Esophagus muscularis mucosa (tissue), 4 donors: ENCODE data around the gene PCBP3. TPM values are rescaled to one million over a fixed set of nuclear protein-coding genes. Genes with fewer than 3 reads are reported as not detected.

Experiments used
- DNase-seq: peaks from one replicate; pipeline ENCODE4 v3.0.0-alpha.2; 2017; ENCODE audit errors: extremely low spot score
- H3K27ac ChIP-seq, 4 donors: fragments of 200-600 bp; sonication (generic); replicated peaks in 1 of 4; 1 replicate in 3 of 4; 2 replicates in 1 of 4; pipeline ENCODE4 v1.5.1; 2016 to 2019; ENCODE audit warnings: mild to moderate bottlenecking in 1 of 4
- H3K27me3 ChIP-seq, 4 donors: fragments of 200-600 bp; sonication (generic); one replicate each; pipeline versions ENCODE4 v1.5.1 to v1.6.0; 2016 to 2019
- H3K36me3 ChIP-seq, 4 donors: fragments of 200-600 bp; sonication (generic); one replicate each; pipeline ENCODE4 v1.5.1; 2016 to 2019
- H3K4me1 ChIP-seq, 4 donors: fragments of 200-600 bp; sonication (generic); one replicate each; pipeline ENCODE4 v1.5.1; 2016 to 2019
- H3K4me3 ChIP-seq, 4 donors: fragments of 200-600 bp; sonication (generic); 1 replicate in 2 of 4; 2 replicates in 2 of 4; pipeline ENCODE4 v1.5.1; 2016 to 2019; ENCODE audit warnings: mild to moderate bottlenecking in 4 of 4, moderate library complexity in 1 of 4
- H3K9me3 ChIP-seq, 4 donors: fragments of 200-600 bp; sonication (generic); 1 replicate in 3 of 4; 2 replicates in 1 of 4; pipeline ENCODE4 v1.5.1; 2016 to 2019
- EP300 ChIP-seq: sonication (generic); formaldehyde crosslinking; IDR thresholded peaks from one replicate; pipeline ENCODE4 v1.6.1; 2017; ENCODE audit warnings: antibody characterized with exemption
- POLR2A ChIP-seq: fragments of 450-650 bp; IDR thresholded peaks from one replicate; pipeline ENCODE4 v1.6.1; 2017; ENCODE audit warnings: antibody characterized with exemption, moderate library complexity, mild to moderate bottlenecking, low read depth
- POLR2AphosphoS5 ChIP-seq, 2 donors: sonication (generic); formaldehyde crosslinking; IDR thresholded peaks; one replicate each; pipeline ENCODE4 v1.6.1; 2017; ENCODE audit warnings: antibody characterized with exemption in 2 of 2
- WGBS: methylation state at CpG from one replicate; pipeline ENCODE4 v1.1.5; 2018; 5-methylcytosine and 5-hydroxymethylcytosine counted together
- intact Hi-C: fragments of 100-400 bp; cut with DNase I; formaldehyde crosslinking; loops from one replicate; pipeline ENCODE4 v1.15.1; 2023
- total RNA-seq, 4 donors: library from RNA; depleted of rRNA; stranded (reverse); fragments of >200 nt; gene quantifications; one replicate each; pipeline versions ENCODE4 v1.1.0 to v1.2.1, GENCODE V29; 2016
- TF ChIP-seq, protein P1 (sequence below), 3 experiments: fragments of 200-600 bp in 2 of 3; fragments of 450-650 bp in 1 of 3; sonication (generic) in 2 of 3; IDR thresholded peaks; one replicate each; pipeline ENCODE4 v1.5.1; 2017 to 2019; ENCODE audit warnings: antibody characterized with exemption in 3 of 3, mild to moderate bottlenecking in 2 of 3, moderate library complexity in 1 of 3

The PCBP3 gene
- total RNA-seq, 4 donors from 2014 or later = 7.5 to 9.2 (median 8.1) TPM

DNA sequence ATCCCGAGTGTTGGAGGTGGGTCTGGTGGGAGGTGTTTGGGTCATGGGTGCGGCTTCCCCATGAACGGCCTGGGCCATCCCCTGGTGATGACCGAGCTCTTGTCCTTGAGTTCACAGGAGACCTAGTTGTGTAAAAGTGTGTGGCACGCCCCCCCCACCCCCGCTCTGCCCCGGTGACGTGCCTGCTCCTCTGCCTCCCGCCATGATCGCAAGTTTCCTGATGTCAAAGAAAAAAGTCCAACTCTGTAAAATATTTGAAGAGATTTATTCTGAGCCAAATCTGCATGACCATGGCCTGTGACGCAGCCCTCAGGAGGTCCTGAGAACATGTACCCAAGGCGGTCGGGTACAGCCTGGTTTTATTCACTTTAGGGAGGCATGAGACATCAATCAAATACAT lies 212.9 kb downstream of the PCBP3 start:
- Histone ChIP-seq H3K4me1 (no peaks in the 10 kb centered on the region), H3K36me3 (peaks cover 0 to 5% (median 0%) of the 10 kb centered on the region in 4 donors), H3K27me3 (peaks cover 0 to 15% (median 0%) of the 10 kb centered on the region in 4 donors), H3K9me3 (no peaks in the 10 kb centered on the region), H3K4me3 (no peak overlapping the region), H3K27ac (no peak overlapping the region)
- no peak for DNase-seq
- intact Hi-C loops = no loop called here
- WGBS = 93% methylated on average over 12 of the region's 13 CpGs
- no peak for TF ChIP-seq EP300
- no peak for TF ChIP-seq POLR2A
- TF ChIP-seq POLR2AphosphoS5 (IDR thresholded peaks at IDR 0.05) = no peak
- TF ChIP-seq, protein P1, sequence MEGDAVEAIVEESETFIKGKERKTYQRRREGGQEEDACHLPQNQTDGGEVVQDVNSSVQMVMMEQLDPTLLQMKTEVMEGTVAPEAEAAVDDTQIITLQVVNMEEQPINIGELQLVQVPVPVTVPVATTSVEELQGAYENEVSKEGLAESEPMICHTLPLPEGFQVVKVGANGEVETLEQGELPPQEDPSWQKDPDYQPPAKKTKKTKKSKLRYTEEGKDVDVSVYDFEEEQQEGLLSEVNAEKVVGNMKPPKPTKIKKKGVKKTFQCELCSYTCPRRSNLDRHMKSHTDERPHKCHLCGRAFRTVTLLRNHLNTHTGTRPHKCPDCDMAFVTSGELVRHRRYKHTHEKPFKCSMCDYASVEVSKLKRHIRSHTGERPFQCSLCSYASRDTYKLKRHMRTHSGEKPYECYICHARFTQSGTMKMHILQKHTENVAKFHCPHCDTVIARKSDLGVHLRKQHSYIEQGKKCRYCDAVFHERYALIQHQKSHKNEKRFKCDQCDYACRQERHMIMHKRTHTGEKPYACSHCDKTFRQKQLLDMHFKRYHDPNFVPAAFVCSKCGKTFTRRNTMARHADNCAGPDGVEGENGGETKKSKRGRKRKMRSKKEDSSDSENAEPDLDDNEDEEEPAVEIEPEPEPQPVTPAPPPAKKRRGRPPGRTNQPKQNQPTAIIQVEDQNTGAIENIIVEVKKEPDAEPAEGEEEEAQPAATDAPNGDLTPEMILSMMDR (IDR thresholded peaks at IDR 0.05) = no peak

DNA sequence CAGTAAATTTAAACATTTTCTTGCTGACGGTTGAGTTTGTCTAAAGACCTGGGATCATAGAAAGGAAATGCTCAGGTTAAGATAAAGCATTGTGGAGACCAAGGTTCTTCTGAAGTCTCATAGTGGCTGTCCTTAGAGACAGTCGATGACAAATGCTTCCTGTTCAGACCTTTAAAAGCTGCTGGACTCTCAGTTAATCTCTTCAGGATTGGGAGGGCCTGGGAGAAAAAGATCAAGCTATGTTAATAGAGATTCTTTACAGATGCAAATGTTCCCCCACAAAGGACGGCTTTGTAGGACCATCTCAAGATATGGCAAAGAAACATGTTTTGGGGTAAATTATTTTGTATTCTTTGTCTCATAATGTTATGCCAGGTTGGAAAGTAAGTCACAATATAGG lies 213.4 kb downstream of the PCBP3 start:
- intact Hi-C loops = no loop called here
- no peaks in the 10 kb centered on the region for H3K9me3 ChIP-seq

GRCh38 chr21:45857761-45858160 lies 214.2 kb downstream of the PCBP3 start:
- intact Hi-C loops = no loop called here
- DNase-seq = no peak
- Histone ChIP-seq H3K36me3 (peaks cover 0 to 5% (median 0%) of the 10 kb centered on the region in 4 donors), H3K27ac (no peak overlapping the region), H3K4me3 (no peak overlapping the region), H3K9me3 (no peaks in the 10 kb centered on the region), H3K4me1 (no peaks in the 10 kb centered on the region), H3K27me3 (peaks cover 0 to 15% (median 0%) of the 10 kb centered on the region in 4 donors)
- 79% methylated on average over 6 of the region's 6 CpGs for WGBS
- TF ChIP-seq, protein P1 (IDR thresholded peaks at IDR 0.05) = no peak
- TF ChIP-seq POLR2A = no peak
- no peak for TF ChIP-seq POLR2AphosphoS5 (IDR thresholded peaks at IDR 0.05)
- no peak for TF ChIP-seq EP300

More for the DNA sequence above, 213.4 kb downstream of the PCBP3 start:
- no peak for DNase-seq
- Histone ChIP-seq H3K36me3 (peaks cover 0 to 5% (median 0%) of the 10 kb centered on the region in 4 donors), H3K4me3 (no peak overlapping the region), H3K27me3 (peaks cover 0 to 15% (median 0%) of the 10 kb centered on the region in 4 donors), H3K4me1 (no peaks in the 10 kb centered on the region), H3K27ac (no peak overlapping the region)
- TF ChIP-seq POLR2AphosphoS5 (IDR thresholded peaks at IDR 0.05) (no peak), EP300 (no peak), POLR2A (no peak)
- TF ChIP-seq, protein P1 (IDR thresholded peaks at IDR 0.05) = no peak
- 84% methylated on average over 3 of the region's 3 CpGs for WGBS

DNA sequence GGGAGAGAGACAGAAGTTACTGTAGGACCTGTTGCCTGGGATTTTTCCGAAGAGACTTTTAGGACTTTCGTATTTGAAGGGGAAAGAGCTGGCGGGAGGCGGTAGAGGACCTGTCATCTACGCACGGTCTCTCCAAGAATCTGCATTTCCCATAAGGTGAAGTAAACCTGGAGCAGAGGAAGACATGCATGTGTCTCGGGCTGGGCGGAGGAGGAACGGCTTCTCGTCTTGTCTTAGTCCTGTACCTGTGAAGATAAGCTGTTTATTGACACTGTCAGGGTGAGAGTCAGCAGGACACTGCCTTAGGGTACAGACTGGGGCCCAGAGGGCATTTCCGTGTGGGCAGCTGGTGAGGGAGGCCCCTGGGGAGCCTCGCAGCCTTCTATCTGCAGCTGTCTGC lies 214.7 kb downstream of the PCBP3 start:
- Histone ChIP-seq H3K9me3 (no peaks in the 10 kb centered on the region), H3K27me3 (peaks cover 0 to 15% (median 0%) of the 10 kb centered on the region in 4 donors), H3K27ac (no peak overlapping the region), H3K4me3 (no peak overlapping the region), H3K4me1 (no peaks in the 10 kb centered on the region), H3K36me3 (peaks cover 0 to under 1% (median 0%) of the 10 kb centered on the region in 4 donors)
- intact Hi-C loops = no loop called here
- no peak for DNase-seq
- TF ChIP-seq EP300 (no peak), POLR2AphosphoS5 (IDR thresholded peaks at IDR 0.05) (no peak), POLR2A (no peak)
- TF ChIP-seq, protein P1 (IDR thresholded peaks at IDR 0.05) = no peak
- WGBS = 94% methylated on average over 11 of the region's 12 CpGs
